Rectal smooth muscle tissue (tissue), 1 donor: ENCODE measurements around the gene RACK1.
A peak's percentile ranks its signal among the peaks of the same experiment; 100 is the strongest.
"Not testable (repeated sequence)": the region's sequence is repeated elsewhere in the genome, so short reads cannot be mapped to it uniquely, and the experiment has no call there.

Experiments
- H3K27ac ChIP-seq: one replicate; pipeline ENCODE4 v1.7.0; 2013; ENCODE audit warnings: low read depth, low read length, inconsistent platforms
- H3K27me3 ChIP-seq: one replicate; pipeline ENCODE4 v1.7.0; 2013; ENCODE audit warnings: low read length; ENCODE audit not compliant: control insufficient read depth, insufficient read depth
- H3K36me3 ChIP-seq: one replicate; pipeline ENCODE4 v1.7.0; 2013; ENCODE audit warnings: low read length; ENCODE audit not compliant: control insufficient read depth, insufficient read depth
- H3K4me1 ChIP-seq: one replicate; pipeline ENCODE4 v1.7.0; 2013; ENCODE audit warnings: low read length; ENCODE audit not compliant: control insufficient read depth, insufficient read depth
- H3K4me3 ChIP-seq: one replicate; pipeline ENCODE4 v1.7.0; 2013; ENCODE audit warnings: low read length
- H3K9ac ChIP-seq: one replicate; pipeline ENCODE4 v1.7.0; 2013; ENCODE audit warnings: low read length

Gene RACK1

DNA sequence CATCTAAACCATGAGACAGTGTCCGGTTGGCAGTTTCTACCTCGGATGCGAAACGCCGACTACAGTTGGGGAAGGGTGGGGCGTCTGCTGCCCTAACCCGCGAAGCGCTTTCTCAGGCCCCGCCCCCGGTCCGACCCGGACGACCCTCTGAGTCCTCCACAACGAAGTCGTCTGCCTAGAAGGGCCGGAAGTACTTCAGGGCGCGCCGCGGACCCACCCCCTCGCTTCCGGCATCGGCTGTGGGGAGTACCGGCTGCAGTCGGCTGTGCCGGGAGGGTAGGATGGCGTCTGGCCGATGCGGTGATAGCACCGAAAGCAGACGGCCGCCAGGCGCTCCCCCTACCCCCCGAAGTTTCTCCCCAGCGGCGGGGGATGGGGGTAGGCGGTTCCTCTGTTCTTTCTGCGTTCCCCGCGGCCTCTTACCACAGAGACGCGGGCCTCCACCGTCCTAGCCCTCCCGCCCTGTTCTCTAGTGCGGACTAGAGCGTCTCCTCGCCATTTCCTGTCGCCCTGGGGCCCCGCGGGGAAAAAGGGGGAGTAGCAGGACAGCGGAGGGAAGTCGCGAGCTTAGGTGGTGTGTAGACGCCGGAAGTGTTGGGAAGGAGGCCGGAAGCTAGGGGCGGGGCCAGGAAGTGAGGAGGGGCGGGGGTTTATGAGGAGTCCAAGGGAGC lies 20.5 kb downstream of the RACK1 start, which contains the start of gene TRIM41:
TSS of gene TRIM41 (plus strand) at position 224 of the 671 bp plus-strand sequence. CDS start 719 bp downstream, outside the sequence.
- Histone ChIP-seq H3K9ac (peak within 1 kb of the TSS; percentile 77), H3K4me1 (no peaks in the 10 kb centered on the region), H3K27ac (peak within 1 kb of the TSS; percentile 88), H3K36me3 (no peaks in the 10 kb centered on the region), H3K4me3 (peak within 1 kb of the TSS; percentile 86), H3K27me3 (no peaks in the 10 kb centered on the region)

DNA sequence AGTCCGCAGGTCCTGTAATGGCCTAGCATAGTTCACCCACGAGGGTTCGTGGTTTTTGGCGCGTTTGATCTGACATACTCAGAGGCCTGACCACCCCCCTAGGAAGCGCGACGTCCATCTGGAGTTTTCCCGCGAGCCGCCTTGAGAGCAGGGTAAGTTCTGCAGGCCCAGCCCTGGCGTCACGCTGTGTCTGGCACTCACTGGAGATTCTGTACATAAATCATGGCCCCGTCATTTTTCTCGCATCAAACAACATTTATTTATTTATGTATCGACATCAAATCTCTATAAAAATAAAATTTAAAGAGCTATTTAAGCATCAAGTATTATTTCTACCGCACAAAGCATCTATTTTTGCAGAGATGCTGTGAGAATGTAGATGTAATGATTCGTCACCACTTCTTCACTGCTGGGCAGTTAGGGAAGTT lies 21.1 kb downstream of the RACK1 start:
- H3K4me1 ChIP-seq, result no peaks in the 10 kb centered on the region
- H3K9ac ChIP-seq, result peak overlapping the region; percentile 77
- peak overlapping the region; percentile 88 for H3K27ac ChIP-seq
- no peaks in the 10 kb centered on the region for H3K27me3 ChIP-seq
- H3K36me3 ChIP-seq, result no peaks in the 10 kb centered on the region
- H3K4me3 ChIP-seq, result peak overlapping the region; percentile 86

DNA sequence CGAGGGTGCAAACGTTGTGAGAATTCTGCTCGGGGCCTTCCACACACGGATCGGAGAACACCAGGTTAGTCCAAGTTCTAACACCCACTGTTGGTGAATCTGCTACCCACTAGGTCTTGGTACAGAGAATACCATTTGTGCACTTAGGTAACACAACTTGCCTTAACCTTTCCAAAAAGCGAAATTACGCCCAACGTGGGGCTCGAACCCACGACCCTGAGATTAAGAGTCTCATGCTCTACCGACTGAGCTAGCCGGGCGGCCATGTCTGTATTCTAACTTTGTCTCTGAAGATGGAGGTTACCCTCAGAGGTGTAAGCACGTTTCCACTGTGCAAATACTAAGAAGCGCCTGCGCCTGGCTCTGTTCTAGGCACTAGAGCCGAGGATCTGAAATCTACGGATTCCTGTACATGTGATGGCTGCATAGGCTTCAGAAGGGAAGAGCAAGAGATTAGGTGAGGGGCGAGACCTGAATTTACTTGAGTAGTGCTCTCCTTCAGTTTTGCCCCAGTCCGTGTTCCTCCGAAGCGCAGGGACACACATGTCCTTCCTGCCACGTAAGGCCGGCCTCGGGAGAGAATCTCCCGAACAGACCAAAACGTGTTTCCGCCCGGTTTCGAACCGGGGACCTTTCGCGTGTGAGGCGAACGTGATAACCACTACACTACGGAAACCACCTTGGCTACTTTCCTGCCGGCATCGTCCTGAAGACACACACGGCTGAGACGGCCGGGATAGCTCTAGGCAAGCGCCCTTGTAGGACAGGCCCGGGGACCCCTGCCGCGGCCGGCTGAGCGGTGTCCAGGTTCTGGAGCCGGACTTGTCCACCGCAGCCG lies 21.7 kb downstream of the RACK1 start:
- peak overlapping the region; percentile 77 for H3K9ac ChIP-seq
- H3K4me1 ChIP-seq, result no peaks in the 10 kb centered on the region
- peak overlapping the region; percentile 88 for H3K27ac ChIP-seq
- H3K27me3 ChIP-seq, result no peaks in the 10 kb centered on the region
- H3K36me3 ChIP-seq, result no peaks in the 10 kb centered on the region
- H3K4me3 ChIP-seq, result peak overlapping the region; percentile 86

DNA sequence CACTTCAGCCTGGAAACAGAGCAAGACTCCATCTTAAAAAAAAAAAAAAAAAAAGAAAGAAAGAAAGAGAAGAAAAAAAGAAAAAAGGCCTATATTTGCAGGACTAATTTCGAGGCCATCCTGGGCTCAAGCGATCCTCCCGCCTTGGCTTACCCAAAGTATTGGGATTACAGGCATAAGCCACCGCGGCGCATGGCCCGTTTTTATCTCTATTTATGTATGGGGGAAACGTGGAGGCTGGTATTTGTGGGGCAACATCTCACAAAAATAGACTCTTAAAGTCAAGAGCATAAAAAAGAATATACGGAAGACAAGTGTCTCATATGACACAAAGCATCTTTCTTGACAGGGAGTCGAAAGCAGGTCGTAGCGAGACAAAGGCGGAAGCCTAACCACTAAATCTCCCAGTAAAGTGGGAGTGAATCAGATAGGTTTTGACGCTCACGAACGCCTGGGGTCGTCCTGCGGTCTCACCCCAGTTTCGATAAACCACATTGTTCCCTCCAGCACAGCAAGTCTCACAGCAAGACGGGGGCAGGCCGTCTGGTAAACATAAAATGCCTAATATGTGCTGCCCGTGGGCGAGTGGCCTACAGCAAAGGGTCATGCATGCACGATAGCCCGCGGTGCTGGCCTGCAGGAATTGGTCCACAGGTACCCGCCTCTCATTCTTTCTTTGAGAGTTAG lies 22.5 kb downstream of the RACK1 start:
- Histone ChIP-seq H3K27ac (no peak overlapping the region), H3K9ac (no peak overlapping the region), H3K4me1 (peaks cover 5% of the 10 kb centered on the region)

DNA sequence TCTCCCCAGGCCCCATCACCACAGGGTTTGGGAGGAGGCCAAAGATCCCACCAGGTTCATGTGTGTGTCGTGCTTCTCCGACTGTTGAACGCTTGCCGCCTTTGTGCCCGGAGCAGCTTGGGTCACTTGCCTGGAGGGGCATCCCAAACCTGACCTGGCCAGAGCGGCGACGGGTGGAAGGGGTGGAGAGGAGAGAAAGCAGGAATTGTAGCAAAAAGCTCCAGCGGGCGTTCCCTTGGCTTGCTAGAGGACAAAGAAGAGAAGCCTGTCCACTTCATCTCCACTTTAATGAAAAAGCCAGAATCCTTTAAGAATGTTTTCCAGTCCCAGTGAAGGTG lies 23.6 kb downstream of the RACK1 start:
- H3K36me3 ChIP-seq, result no peaks in the 10 kb centered on the region
- H3K9ac ChIP-seq, result no peak overlapping the region
- peaks cover 5% of the 10 kb centered on the region for H3K4me1 ChIP-seq
- no peaks in the 10 kb centered on the region for H3K27me3 ChIP-seq
- no peak overlapping the region for H3K27ac ChIP-seq
- H3K4me3 ChIP-seq, result no peak overlapping the region

More for the DNA sequence above, 22.5 kb downstream of the RACK1 start:
- H3K4me3 ChIP-seq, result no peak overlapping the region
- no peaks in the 10 kb centered on the region for H3K27me3 ChIP-seq
- no peaks in the 10 kb centered on the region for H3K36me3 ChIP-seq

DNA sequence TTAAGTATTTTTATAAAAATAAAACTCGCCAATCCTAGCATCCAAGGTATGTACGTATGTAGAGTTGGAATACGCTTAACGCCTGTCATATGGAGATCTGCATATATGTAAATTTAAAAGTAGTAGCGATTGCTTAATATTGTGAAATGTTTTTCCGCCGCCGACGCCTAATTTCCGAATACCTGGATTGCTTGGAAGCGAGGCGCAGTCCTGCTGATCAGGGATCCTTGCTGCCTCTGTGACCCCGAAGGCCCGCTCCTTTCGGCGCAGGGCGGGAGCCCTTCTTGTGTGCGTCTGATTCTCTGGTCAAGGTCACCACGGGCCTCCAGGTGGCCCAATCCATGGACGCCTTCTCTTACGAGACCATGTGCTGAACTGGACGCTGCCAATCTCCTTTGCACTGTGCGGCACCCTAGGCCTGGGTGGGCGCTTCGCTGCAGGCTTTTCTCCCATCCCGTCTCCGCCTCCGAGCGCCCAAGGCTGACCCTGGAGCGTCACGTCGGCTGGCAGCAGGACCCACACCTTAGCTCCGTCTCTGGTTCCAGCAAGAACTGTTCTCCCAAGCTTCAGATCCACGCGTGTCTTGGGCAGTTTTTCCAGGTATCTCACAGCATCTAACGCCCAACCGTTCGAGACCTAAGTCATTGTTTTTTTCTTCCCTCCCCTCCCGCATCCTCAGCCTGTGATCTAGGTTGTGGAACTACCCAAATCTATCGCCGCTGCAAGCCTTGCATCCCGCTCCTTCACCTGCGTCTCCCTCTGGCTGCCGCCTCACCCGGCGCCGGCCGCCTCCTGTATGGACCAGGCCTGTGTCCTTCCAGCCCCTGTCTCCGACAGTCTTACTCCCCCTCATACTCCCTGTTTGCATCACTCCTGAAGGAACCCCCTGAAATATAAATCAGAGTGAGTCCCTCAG lies 24.2 kb downstream of the RACK1 start:
- H3K27ac ChIP-seq, result no peak overlapping the region

DNA sequence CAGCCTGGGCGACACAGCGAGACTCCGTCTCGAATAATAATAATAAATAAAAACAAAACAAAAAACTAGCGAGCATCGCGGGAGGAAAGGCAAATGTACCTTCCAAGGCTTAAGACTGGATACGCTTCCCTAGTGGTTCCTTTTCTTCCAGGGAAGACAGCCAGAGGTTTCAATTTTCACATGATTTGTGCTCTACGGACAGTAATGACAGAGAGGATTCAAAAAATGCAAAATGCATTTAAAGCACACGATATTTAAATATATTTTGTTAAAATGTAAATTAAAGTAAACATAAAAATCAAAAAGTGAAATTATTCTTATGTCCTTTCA lies 24.9 kb downstream of the RACK1 start:
- H3K4me1 ChIP-seq, result peaks cover 5% of the 10 kb centered on the region
- H3K27me3 ChIP-seq, result no peaks in the 10 kb centered on the region
- H3K27ac ChIP-seq, result no peak overlapping the region
- no peak overlapping the region for H3K9ac ChIP-seq
- no peak overlapping the region for H3K4me3 ChIP-seq
- no peaks in the 10 kb centered on the region for H3K36me3 ChIP-seq

More for the DNA sequence above, 24.2 kb downstream of the RACK1 start:
- no peaks in the 10 kb centered on the region for H3K27me3 ChIP-seq
- no peaks in the 10 kb centered on the region for H3K36me3 ChIP-seq
- no peak overlapping the region for H3K9ac ChIP-seq
- H3K4me3 ChIP-seq, result no peak overlapping the region
- peaks cover 5% of the 10 kb centered on the region for H3K4me1 ChIP-seq

DNA sequence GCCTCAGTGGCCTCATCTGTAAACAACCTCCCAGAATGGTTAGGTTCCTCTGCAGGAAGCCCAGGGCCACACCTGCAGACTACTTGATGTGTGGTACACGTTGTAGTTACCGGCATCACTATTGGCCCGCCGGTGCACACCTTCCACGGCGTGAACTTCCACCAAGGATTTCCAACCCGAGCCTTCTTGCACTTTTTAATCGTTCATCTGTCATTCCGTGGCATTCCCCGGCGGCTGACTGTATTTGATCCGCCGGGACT lies 26.0 kb downstream of the RACK1 start:
- Histone ChIP-seq H3K4me3 (peak overlapping the region; percentile 66), H3K36me3 (no peaks in the 10 kb centered on the region), H3K4me1 (peaks cover 5% of the 10 kb centered on the region), H3K27ac (no peak overlapping the region), H3K27me3 (no peaks in the 10 kb centered on the region), H3K9ac (no peak overlapping the region)

DNA sequence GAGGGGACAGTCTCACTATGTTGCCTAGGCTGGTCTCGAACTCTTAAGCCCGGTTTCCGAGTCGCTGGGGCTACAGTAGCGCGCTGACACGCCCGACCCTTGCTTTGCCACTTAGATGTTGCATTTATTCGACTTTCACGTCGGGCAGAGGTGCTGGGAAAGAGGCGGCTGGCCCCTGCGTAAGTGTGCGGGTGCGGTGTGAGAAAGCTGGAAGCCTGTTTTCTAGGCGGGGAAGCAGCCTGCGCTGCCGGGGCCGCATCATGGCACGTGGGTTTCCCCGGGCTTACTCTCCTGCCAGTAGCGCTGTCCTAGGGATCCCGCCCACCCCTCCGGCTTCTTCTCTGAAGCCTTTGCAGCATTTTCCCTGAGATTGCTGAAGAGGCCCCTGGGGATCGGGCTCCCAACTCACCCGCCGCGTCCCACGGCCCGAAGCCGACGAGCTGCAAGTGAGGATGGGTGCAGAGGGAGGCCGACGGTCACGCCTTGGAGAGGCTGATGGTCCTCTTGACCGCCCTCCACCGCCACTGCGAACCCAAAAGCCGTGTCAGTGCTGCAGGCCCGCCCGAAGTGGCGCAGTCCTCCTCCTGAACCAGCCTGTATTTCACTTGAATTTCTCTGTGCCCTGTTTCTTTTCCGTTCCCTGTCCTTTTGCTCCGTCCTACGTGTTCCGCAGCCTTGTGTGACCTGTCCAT lies 26.4 kb downstream of the RACK1 start:
- Histone ChIP-seq H3K36me3 (no peaks in the 10 kb centered on the region), H3K9ac (no peak overlapping the region), H3K4me3 (peak overlapping the region; percentile 66), H3K27me3 (no peaks in the 10 kb centered on the region), H3K27ac (no peak overlapping the region), H3K4me1 (peaks cover 5% of the 10 kb centered on the region)

DNA sequence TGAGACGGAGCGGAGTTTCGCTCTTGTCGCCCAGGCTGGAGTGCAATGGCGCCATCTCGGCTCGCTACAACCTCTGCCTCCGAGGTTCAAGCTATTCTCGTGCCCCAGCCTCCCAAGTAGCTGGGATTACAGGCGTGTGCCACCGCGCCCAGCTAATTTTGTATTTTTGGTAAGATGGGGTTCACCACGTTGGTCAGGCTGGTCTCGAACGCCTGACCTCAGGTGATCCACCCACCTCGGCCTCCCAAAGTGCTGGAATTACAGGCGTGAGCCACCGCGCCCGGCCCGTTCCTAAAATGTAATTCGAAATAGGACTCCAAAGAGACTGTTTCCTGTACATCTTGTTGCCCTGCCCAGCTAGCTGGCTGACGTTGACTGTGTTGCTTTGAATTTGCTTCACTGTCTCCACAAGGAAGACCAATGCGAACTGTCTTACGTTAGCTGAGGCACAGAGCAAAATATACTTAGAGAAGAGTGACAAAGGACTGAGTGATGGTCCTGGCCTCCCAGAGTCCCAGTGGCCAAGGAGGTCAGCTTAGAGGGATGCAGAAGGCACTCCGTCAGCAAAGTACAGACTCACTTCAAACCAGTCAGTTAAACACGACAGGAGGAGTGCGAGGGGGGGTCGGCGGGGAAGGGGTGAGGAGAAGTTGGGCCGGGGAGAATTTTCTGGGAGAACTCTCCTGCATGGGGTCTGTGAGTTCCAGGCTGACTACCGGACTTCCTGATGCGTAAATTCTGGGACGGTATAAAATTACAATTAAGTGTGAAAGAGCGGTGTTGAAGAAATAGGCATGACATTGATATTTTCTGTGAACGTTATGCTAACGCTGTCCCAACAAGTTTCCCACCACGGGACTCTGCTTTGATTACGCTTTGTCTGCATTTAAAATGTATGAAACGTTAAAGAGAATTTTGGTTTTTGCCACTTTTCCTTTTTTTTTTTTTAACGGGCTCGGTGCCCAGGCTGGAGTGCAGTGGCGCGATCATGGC lies 27.4 kb downstream of the RACK1 start:
- Histone ChIP-seq H3K9ac (peak overlapping the region; percentile 60), H3K4me3 (peak overlapping the region; percentile 44), H3K27me3 (no peaks in the 10 kb centered on the region), H3K27ac (no peak overlapping the region), H3K36me3 (no peaks in the 10 kb centered on the region), H3K4me1 (peaks cover 5% of the 10 kb centered on the region)

DNA sequence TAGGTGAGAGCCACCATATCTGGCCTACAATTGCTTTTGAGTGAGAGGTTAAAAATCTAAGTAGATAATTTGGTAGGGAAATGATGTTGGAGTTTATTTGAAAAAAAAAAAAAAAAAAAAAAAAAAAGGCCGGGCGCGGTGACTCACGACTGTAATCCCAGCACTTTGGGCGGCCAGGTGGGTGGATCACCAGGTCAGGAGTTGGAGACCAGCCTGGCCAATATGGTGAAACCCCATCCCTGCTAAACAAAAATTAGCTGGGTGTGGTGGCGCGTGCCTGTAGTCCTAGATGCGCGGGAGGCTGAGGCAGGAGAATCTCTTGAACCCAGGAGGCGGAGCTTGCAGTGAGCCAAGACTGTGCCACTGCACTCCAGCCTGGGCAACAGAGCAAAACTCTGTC lies 29.5 kb downstream of the RACK1 start:
- H3K36me3 ChIP-seq, H3K4me3 ChIP-seq, H3K27ac ChIP-seq, H3K4me1 ChIP-seq, H3K27me3 ChIP-seq, H3K9ac ChIP-seq: not testable (repeated sequence)
